Right lobe of liver (tissue), 4 donors: ENCODE results near the gene KIF20B.
A peak's percentile ranks its signal among the peaks of the same experiment; 100 is the strongest.

Source experiments
- CTCF ChIP-seq, 4 donors: fragments of 200-600 bp in 3 of 4; fragments of 450-650 bp in 1 of 4; IDR thresholded peaks; one replicate each; pipeline versions ENCODE4 v1.5.1 to v1.8.0; 2016 to 2022; ENCODE audit warnings: antibody characterized with exemption in 4 of 4, mild to moderate bottlenecking in 2 of 4
- POLR2A ChIP-seq: fragments of 450-650 bp; IDR thresholded peaks from one replicate; pipeline ENCODE4 v1.6.1; 2017; ENCODE audit warnings: antibody characterized with exemption, mild to moderate bottlenecking
- donor health status: DM: no; HTN: no; CAD: no.
- donor health status: DM: no; HTN: no; CAD: no.
- donor health status: DM: no; HTN: yes; CAD: no.

DNA sequence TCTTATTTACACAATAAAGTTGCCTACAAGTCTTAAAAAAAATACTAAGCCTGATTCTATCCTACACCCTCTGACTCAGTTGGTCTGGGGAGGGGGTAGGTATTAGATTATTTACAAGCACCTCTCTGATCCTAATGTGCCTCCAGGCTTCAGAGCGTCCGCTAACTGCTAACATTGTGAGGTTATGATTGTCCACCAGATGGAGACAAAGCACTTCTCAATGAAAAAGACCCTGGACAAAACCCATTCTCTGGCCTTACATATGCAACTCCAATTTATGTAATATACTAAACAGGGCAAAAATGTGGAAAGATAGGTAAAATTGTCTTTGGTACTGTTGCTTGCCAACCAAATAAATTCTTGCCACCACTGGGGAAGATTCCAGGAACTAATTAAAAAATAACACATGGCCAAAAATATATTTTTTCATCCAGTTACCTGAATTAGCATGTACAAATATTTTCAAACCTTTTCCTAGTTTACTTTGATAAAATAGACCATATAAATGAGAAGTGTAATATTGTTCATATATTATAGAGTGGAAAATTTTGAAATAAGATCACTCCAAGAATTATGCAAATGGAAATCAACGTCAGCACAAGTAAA is 92.4 kb downstream of the KIF20B start:
- TF ChIP-seq POLR2A: no peak
- peak; percentile 72 to 84 (median 82) for TF ChIP-seq CTCF (IDR thresholded peaks at IDR 0.05)
